Mucosa of stomach (tissue), 1 donor: Measurements from ENCODE around the gene ZMIZ1.

ENCODE experiments used
- H3K27me3 ChIP-seq: one replicate; pipeline ENCODE4 v1.7.0; 2013; ENCODE audit warnings: mild to moderate bottlenecking, low read length; ENCODE audit not compliant: control insufficient read depth, insufficient read depth
- H3K36me3 ChIP-seq: one replicate; pipeline ENCODE4 v1.7.0; 2013; ENCODE audit warnings: low read length; ENCODE audit not compliant: control insufficient read depth, insufficient read depth
- H3K4me1 ChIP-seq: one replicate; pipeline ENCODE4 v1.7.0; 2013; ENCODE audit warnings: mild to moderate bottlenecking, low read length; ENCODE audit not compliant: control insufficient read depth, insufficient read depth
- H3K4me3 ChIP-seq: one replicate; pipeline ENCODE4 v1.7.0; 2013; ENCODE audit warnings: low read length
- H3K9ac ChIP-seq: one replicate; pipeline ENCODE4 v1.7.0; 2013; ENCODE audit warnings: mild to moderate bottlenecking, low read length, moderate library complexity
- H3K9me3 ChIP-seq: one replicate; pipeline ENCODE4 v1.7.0; 2013; ENCODE audit warnings: mild to moderate bottlenecking, low read length, moderate library complexity; ENCODE audit not compliant: control insufficient read depth
- donor health status: Pancreatic carcinoma.

The ZMIZ1 gene

GRCh38 chr10:79185067-79185774 is 116.5 kb downstream of the ZMIZ1 start:
- Histone ChIP-seq H3K9me3 (no peaks in the 10 kb centered on the region), H3K36me3 (peaks cover 8% of the 10 kb centered on the region), H3K4me3 (no peak overlapping the region), H3K9ac (no peak overlapping the region), H3K27me3 (no peaks in the 10 kb centered on the region), H3K4me1 (peaks cover 87% of the 10 kb centered on the region)

GRCh38 chr10:79185796-79186374 is 117.1 kb downstream of the ZMIZ1 start:
- H3K4me3 ChIP-seq, result no peak overlapping the region
- no peaks in the 10 kb centered on the region for H3K27me3 ChIP-seq
- H3K9ac ChIP-seq, result no peak overlapping the region
- H3K4me1 ChIP-seq, result peaks cover 82% of the 10 kb centered on the region
- H3K36me3 ChIP-seq, result peaks cover 8% of the 10 kb centered on the region
- no peaks in the 10 kb centered on the region for H3K9me3 ChIP-seq

- peaks cover 74% of the 10 kb centered on the region for H3K4me1 ChIP-seq
- no peak overlapping the region for H3K4me3 ChIP-seq
- H3K36me3 ChIP-seq, result peaks cover 8% of the 10 kb centered on the region
- no peaks in the 10 kb centered on the region for H3K9me3 ChIP-seq
- H3K27me3 ChIP-seq, result no peaks in the 10 kb centered on the region
- no peak overlapping the region for H3K9ac ChIP-seq
Measured at GRCh38 chr10:79186486-79187120, 117.8 kb downstream of the ZMIZ1 start.

GRCh38 chr10:79187121-79187940 is 118.6 kb downstream of the ZMIZ1 start:
- H3K9ac ChIP-seq, result no peak overlapping the region

GRCh38 chr10:79188154-79188965 is 119.6 kb downstream of the ZMIZ1 start:
- Histone ChIP-seq H3K9me3 (no peaks in the 10 kb centered on the region), H3K4me1 (peaks cover 63% of the 10 kb centered on the region), H3K36me3 (peaks cover 11% of the 10 kb centered on the region), H3K4me3 (no peak overlapping the region), H3K9ac (no peak overlapping the region), H3K27me3 (no peaks in the 10 kb centered on the region)

More at GRCh38 chr10:79187121-79187940, 118.6 kb downstream of the ZMIZ1 start:
- Histone ChIP-seq H3K4me3 (no peak overlapping the region), H3K9me3 (no peaks in the 10 kb centered on the region), H3K4me1 (peaks cover 68% of the 10 kb centered on the region), H3K36me3 (peaks cover 8% of the 10 kb centered on the region), H3K27me3 (no peaks in the 10 kb centered on the region)

GRCh38 chr10:79189181-79189580 is 120.4 kb downstream of the ZMIZ1 start:
- Histone ChIP-seq H3K4me1 (peaks cover 55% of the 10 kb centered on the region), H3K27me3 (no peaks in the 10 kb centered on the region), H3K9ac (no peak overlapping the region), H3K36me3 (peaks cover 11% of the 10 kb centered on the region), H3K9me3 (no peaks in the 10 kb centered on the region), H3K4me3 (no peak overlapping the region)

GRCh38 chr10:79189853-79190435 is 121.2 kb downstream of the ZMIZ1 start:
- no peak overlapping the region for H3K9ac ChIP-seq
- H3K27me3 ChIP-seq, result no peaks in the 10 kb centered on the region
- H3K4me1 ChIP-seq, result peaks cover 52% of the 10 kb centered on the region
- peaks cover 11% of the 10 kb centered on the region for H3K36me3 ChIP-seq
- H3K4me3 ChIP-seq, result no peak overlapping the region
- H3K9me3 ChIP-seq, result no peaks in the 10 kb centered on the region

- H3K9me3 ChIP-seq, result no peaks in the 10 kb centered on the region
- no peak overlapping the region for H3K4me3 ChIP-seq
- H3K9ac ChIP-seq, result no peak overlapping the region
- H3K36me3 ChIP-seq, result peaks cover 11% of the 10 kb centered on the region
- no peaks in the 10 kb centered on the region for H3K27me3 ChIP-seq
- H3K4me1 ChIP-seq, result peaks cover 52% of the 10 kb centered on the region
Measured at GRCh38 chr10:79190740-79191261, 122.0 kb downstream of the ZMIZ1 start.

- Histone ChIP-seq H3K36me3 (peaks cover 10% of the 10 kb centered on the region), H3K9ac (no peak overlapping the region), H3K4me3 (no peak overlapping the region), H3K9me3 (no peaks in the 10 kb centered on the region), H3K4me1 (peaks cover 46% of the 10 kb centered on the region), H3K27me3 (no peaks in the 10 kb centered on the region)
Measured at GRCh38 chr10:79191951-79192676, 123.3 kb downstream of the ZMIZ1 start.

GRCh38 chr10:79192677-79193003 is 123.9 kb downstream of the ZMIZ1 start:
- H3K27me3 ChIP-seq, result no peaks in the 10 kb centered on the region
- peaks cover 40% of the 10 kb centered on the region for H3K4me1 ChIP-seq
- H3K36me3 ChIP-seq, result peaks cover 5% of the 10 kb centered on the region
- no peak overlapping the region for H3K9ac ChIP-seq
- no peaks in the 10 kb centered on the region for H3K9me3 ChIP-seq
- no peak overlapping the region for H3K4me3 ChIP-seq
